ENCODE data around the gene CPA4.

Gene CPA4

GRCh38 chr7:130281260-130281659 is 11.7 kb upstream of the CPA4 start:
- Histone ChIP-seq H3K23ac (ENCODE audit: low read length in 2 of 2) (no peak overlapping the region), H2BK12ac (ENCODE audit: low read length in 2 of 2) (no peak overlapping the region), H2BK15ac (ENCODE audit: low read depth, poor library complexity, severe bottlenecking) (peak overlapping the region; percentile 78), H3K14ac (ENCODE audit: low read length in 2 of 2) (no peak overlapping the region), H2AK5ac (ENCODE audit: low read length, severe bottlenecking) (peak overlapping the region; percentile 51), H3K4me1 (ENCODE audit: control insufficient read depth, insufficient read depth, low read depth, low read length) (no peaks in the 10 kb centered on the region), H3K4me2 (ENCODE audit: low read length, poor library complexity, severe bottlenecking) (no peak overlapping the region), H3K4ac (ENCODE audit: low read depth in 1 of 2, low read length in 2 of 2) (no peak overlapping the region), H4K8ac (ENCODE audit: low read length) (peak overlapping the region; percentile 20), H3K4me3 (ENCODE audit: insufficient read depth in 1 of 2, low read depth in 1 of 2, low read length in 2 of 2) (peak overlapping the region in 1 of 2 experiments; percentile 27), H3K79me1 (replicated peaks; ENCODE audit: low read length, poor library complexity, severe bottlenecking) (no peaks in the 10 kb centered on the region), H3K9me3 (ENCODE audit: control insufficient read depth, low read length) (no peaks in the 10 kb centered on the region), H3K27me3 (ENCODE audit: control insufficient read depth in 1 of 2, insufficient read depth in 1 of 2, low read length in 2 of 2) (no peaks in the 10 kb centered on the region), H4K91ac (ENCODE audit: low read length) (no peak overlapping the region), H2BK120ac (ENCODE audit: low read depth, low read length) (no peak overlapping the region), H3K36me3 (ENCODE audit: control insufficient read depth in 1 of 2, insufficient read depth in 2 of 2, low read depth in 1 of 2, low read length in 2 of 2) (no peaks in the 10 kb centered on the region), H3K27ac (ENCODE audit: low read length, poor library complexity, severe bottlenecking) (no peak overlapping the region), H2BK5ac (ENCODE audit: low read depth, low read length, poor library complexity, severe bottlenecking) (no peak overlapping the region), H3K18ac (ENCODE audit: low read depth in 1 of 2, low read length in 2 of 2) (no peak overlapping the region), H3K9ac (ENCODE audit: low read length) (no peak overlapping the region), H2AFZ (ENCODE audit: low read depth, low read length) (no peak overlapping the region)
- WGBS, result 96% methylated on average over 1 of the region's 1 CpG
- DNase-seq, result no peak

GRCh38 chr7:130286881-130287280 is 6.1 kb upstream of the CPA4 start:
- Histone ChIP-seq H3K4me2 (ENCODE audit: low read length, poor library complexity, severe bottlenecking) (no peak overlapping the region), H3K27ac (ENCODE audit: low read length, poor library complexity, severe bottlenecking) (no peak overlapping the region), H3K14ac (ENCODE audit: low read length in 2 of 2) (no peak overlapping the region), H3K4ac (ENCODE audit: low read depth in 1 of 2, low read length in 2 of 2) (no peak overlapping the region), H3K79me1 (replicated peaks; ENCODE audit: low read length, poor library complexity, severe bottlenecking) (no peaks in the 10 kb centered on the region), H3K4me3 (ENCODE audit: insufficient read depth in 1 of 2, low read depth in 1 of 2, low read length in 2 of 2) (no peak overlapping the region), H4K91ac (ENCODE audit: low read length) (no peak overlapping the region), H3K27me3 (ENCODE audit: control insufficient read depth in 1 of 2, insufficient read depth in 1 of 2, low read length in 2 of 2) (no peaks in the 10 kb centered on the region), H3K9ac (ENCODE audit: low read length) (no peak overlapping the region), H2BK15ac (ENCODE audit: low read depth, poor library complexity, severe bottlenecking) (no peak overlapping the region), H3K36me3 (ENCODE audit: control insufficient read depth in 1 of 2, insufficient read depth in 2 of 2, low read depth in 1 of 2, low read length in 2 of 2) (no peaks in the 10 kb centered on the region), H2BK120ac (ENCODE audit: low read depth, low read length) (no peak overlapping the region), H2AFZ (ENCODE audit: low read depth, low read length) (no peak overlapping the region), H3K23ac (ENCODE audit: low read length in 2 of 2) (no peak overlapping the region), H2BK5ac (ENCODE audit: low read depth, low read length, poor library complexity, severe bottlenecking) (no peak overlapping the region), H3K18ac (ENCODE audit: low read depth in 1 of 2, low read length in 2 of 2) (no peak overlapping the region), H3K4me1 (ENCODE audit: control insufficient read depth, insufficient read depth, low read depth, low read length) (peaks cover 8% of the 10 kb centered on the region), H2AK5ac (ENCODE audit: low read length, severe bottlenecking) (peak overlapping the region; percentile 18), H4K8ac (ENCODE audit: low read length) (no peak overlapping the region), H2BK12ac (ENCODE audit: low read length in 2 of 2) (no peak overlapping the region), H3K9me3 (ENCODE audit: control insufficient read depth, low read length) (no peaks in the 10 kb centered on the region)
- WGBS, result 83% methylated on average over 1 of the region's 1 CpG
- DNase-seq, result no peak

- 92% methylated on average over 4 of the region's 4 CpGs for WGBS
- Histone ChIP-seq H3K9me3 (ENCODE audit: control insufficient read depth, low read length) (no peaks in the 10 kb centered on the region), H2BK120ac (ENCODE audit: low read depth, low read length) (no peak overlapping the region), H3K18ac (ENCODE audit: low read depth in 1 of 2, low read length in 2 of 2) (no peak overlapping the region), H2BK12ac (ENCODE audit: low read length in 2 of 2) (no peak overlapping the region), H3K4me2 (ENCODE audit: low read length, poor library complexity, severe bottlenecking) (no peak overlapping the region), H3K4me1 (ENCODE audit: control insufficient read depth, insufficient read depth, low read depth, low read length) (peaks cover 8% of the 10 kb centered on the region), H3K14ac (ENCODE audit: low read length in 2 of 2) (no peak overlapping the region), H3K23ac (ENCODE audit: low read length in 2 of 2) (no peak overlapping the region), H2BK5ac (ENCODE audit: low read depth, low read length, poor library complexity, severe bottlenecking) (no peak overlapping the region), H3K4ac (ENCODE audit: low read depth in 1 of 2, low read length in 2 of 2) (no peak overlapping the region), H2AFZ (ENCODE audit: low read depth, low read length) (no peak overlapping the region), H2BK15ac (ENCODE audit: low read depth, poor library complexity, severe bottlenecking) (peak overlapping the region; percentile 46), H3K4me3 (ENCODE audit: insufficient read depth in 1 of 2, low read depth in 1 of 2, low read length in 2 of 2) (no peak overlapping the region), H3K36me3 (ENCODE audit: control insufficient read depth in 1 of 2, insufficient read depth in 2 of 2, low read depth in 1 of 2, low read length in 2 of 2) (no peaks in the 10 kb centered on the region), H3K27ac (ENCODE audit: low read length, poor library complexity, severe bottlenecking) (no peak overlapping the region), H4K91ac (ENCODE audit: low read length) (no peak overlapping the region), H3K79me1 (replicated peaks; ENCODE audit: low read length, poor library complexity, severe bottlenecking) (no peaks in the 10 kb centered on the region), H2AK5ac (ENCODE audit: low read length, severe bottlenecking) (no peak overlapping the region), H3K27me3 (ENCODE audit: control insufficient read depth in 1 of 2, insufficient read depth in 1 of 2, low read length in 2 of 2) (no peaks in the 10 kb centered on the region), H4K8ac (ENCODE audit: low read length) (no peak overlapping the region), H3K9ac (ENCODE audit: low read length) (no peak overlapping the region)
- no peak for DNase-seq
Observed at GRCh38 chr7:130288168-130288567, 4.8 kb upstream of the CPA4 start.

- no peaks in the 10 kb centered on the region for H3K9me3 ChIP-seq (ENCODE audit: control insufficient read depth, low read length)
- H3K27me3 ChIP-seq (ENCODE audit: control insufficient read depth in 1 of 2, insufficient read depth in 1 of 2, low read length in 2 of 2), result no peaks in the 10 kb centered on the region
- H3K4me1 ChIP-seq (ENCODE audit: control insufficient read depth, insufficient read depth, low read depth, low read length), result peaks cover 11% of the 10 kb centered on the region
- H2BK5ac ChIP-seq (ENCODE audit: low read depth, low read length, poor library complexity, severe bottlenecking), result no peak overlapping the region
- no peak overlapping the region for H3K9ac ChIP-seq (ENCODE audit: low read length)
- no peak for DNase-seq
- H2AK5ac ChIP-seq (ENCODE audit: low read length, severe bottlenecking), result peak overlapping the region; percentile 16
- no peak overlapping the region for H3K23ac ChIP-seq (ENCODE audit: low read length in 2 of 2)
- peak overlapping the region; percentile 8 for H4K8ac ChIP-seq (ENCODE audit: low read length)
- H3K14ac ChIP-seq (ENCODE audit: low read length in 2 of 2), result no peak overlapping the region
- H2BK15ac ChIP-seq (ENCODE audit: low read depth, poor library complexity, severe bottlenecking), result no peak overlapping the region
- H3K4ac ChIP-seq (ENCODE audit: low read depth in 1 of 2, low read length in 2 of 2), result no peak overlapping the region
- no peak overlapping the region for H3K4me3 ChIP-seq (ENCODE audit: insufficient read depth in 1 of 2, low read depth in 1 of 2, low read length in 2 of 2)
- no peak overlapping the region for H3K18ac ChIP-seq (ENCODE audit: low read depth in 1 of 2, low read length in 2 of 2)
- H3K27ac ChIP-seq (ENCODE audit: low read length, poor library complexity, severe bottlenecking), result no peak overlapping the region
- H2AFZ ChIP-seq (ENCODE audit: low read depth, low read length), result no peak overlapping the region
- H2BK12ac ChIP-seq (ENCODE audit: low read length in 2 of 2), result peak overlapping the region in 1 of 2 experiments; percentile 25
- H2BK120ac ChIP-seq (ENCODE audit: low read depth, low read length), result no peak overlapping the region
- H3K36me3 ChIP-seq (ENCODE audit: control insufficient read depth in 1 of 2, insufficient read depth in 2 of 2, low read depth in 1 of 2, low read length in 2 of 2), result no peaks in the 10 kb centered on the region
- no peak overlapping the region for H4K91ac ChIP-seq (ENCODE audit: low read length)
- no peak overlapping the region for H3K4me2 ChIP-seq (ENCODE audit: low read length, poor library complexity, severe bottlenecking)
- 44% methylated on average over 5 of the region's 5 CpGs for WGBS
- H3K79me1 ChIP-seq (replicated peaks; ENCODE audit: low read length, poor library complexity, severe bottlenecking), result no peaks in the 10 kb centered on the region
Observed at GRCh38 chr7:130288829-130289228, 4.1 kb upstream of the CPA4 start.

Measured in mesenchymal stem cell (in vitro differentiated cells and primary cell).